ENCODE results near the gene SHLD1. TPM values are rescaled to one million over a fixed set of nuclear protein-coding genes. Genes with fewer than 3 reads are reported as not detected.
"Not testable (repeated sequence)": the region's sequence is repeated elsewhere in the genome, so short reads cannot be mapped to it uniquely, and the experiment has no call there.

SHLD1 gene
- total RNA-seq, 2 experiments from 2014 or later = 6.2 to 6.9 TPM

DNA sequence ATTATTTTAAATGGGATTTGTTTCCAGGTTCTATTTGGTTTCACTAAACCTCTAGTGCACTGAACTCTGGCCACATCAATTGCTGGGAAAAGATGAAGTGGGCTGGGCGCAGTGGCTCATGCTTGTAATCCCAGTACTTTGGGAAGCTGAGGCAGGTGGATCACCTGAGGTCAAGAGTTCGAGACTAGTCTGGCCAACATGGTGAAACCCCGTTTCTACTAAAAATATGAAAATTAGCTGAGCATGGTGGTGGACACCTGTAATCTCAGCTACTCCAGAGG is 25.1 kb upstream of the SHLD1 start:
- not testable (repeated sequence) for DNase-seq, H3K4me3 Mint-ChIP-seq, H3K36me3 Mint-ChIP-seq, H3K4me1 Mint-ChIP-seq, H3K27ac Mint-ChIP-seq, H3K9me3 Mint-ChIP-seq, H3K27me3 Mint-ChIP-seq

DNA sequence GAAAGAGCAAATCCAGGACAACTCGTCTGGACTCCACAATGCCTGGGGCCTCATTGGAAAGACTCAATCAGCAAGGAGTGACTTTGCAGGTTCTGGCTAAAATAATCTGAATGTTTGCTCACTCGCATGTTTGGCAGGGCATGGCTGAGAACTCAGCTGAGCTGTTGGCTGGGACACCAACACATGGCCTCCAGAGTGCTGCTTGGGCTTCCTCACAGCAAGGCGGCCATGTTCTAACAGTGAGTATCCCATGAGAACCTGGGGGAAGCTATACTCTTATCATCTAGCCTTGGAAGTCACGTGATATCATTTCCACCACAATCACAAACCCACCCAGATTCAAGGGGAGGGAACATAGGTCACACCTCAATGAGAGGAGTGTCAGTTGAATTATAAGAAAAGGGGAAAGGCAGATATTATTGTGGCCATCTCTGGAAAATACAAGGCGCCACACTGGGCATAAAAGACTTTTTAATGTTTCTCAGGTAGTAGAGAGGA is 23.1 kb upstream of the SHLD1 start:
- no peaks in the 10 kb centered on the region for H3K27me3 Mint-ChIP-seq
- no peak overlapping the region for H3K27ac Mint-ChIP-seq
- peaks cover 7% of the 10 kb centered on the region for H3K4me1 Mint-ChIP-seq
- H3K36me3 Mint-ChIP-seq = no peaks in the 10 kb centered on the region
- H3K9me3 Mint-ChIP-seq = peaks cover 5% of the 10 kb centered on the region
- H3K4me3 Mint-ChIP-seq = no peak overlapping the region
- no peak for DNase-seq

DNA sequence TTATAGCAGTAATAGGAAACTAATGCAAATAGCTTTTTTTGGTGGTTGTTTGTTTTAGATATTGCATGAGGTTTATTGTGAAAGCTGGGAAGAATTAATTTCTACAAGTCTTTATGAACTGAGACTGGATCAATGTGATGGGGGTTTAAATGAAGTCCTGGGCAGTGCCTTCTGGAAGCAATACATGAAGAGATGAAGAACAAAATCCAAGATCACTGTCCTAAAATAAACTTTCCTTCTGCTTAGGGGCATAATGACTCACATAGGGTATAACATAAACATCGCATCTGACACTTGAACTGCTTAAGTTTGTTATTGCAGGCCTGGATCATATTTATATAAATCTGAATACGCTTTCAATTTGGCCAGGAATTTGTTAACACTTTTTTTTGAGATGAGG is 20.9 kb upstream of the SHLD1 start:
- Mint-ChIP-seq H3K4me3 (no peak overlapping the region), H3K4me1 (no peaks in the 10 kb centered on the region), H3K36me3 (no peaks in the 10 kb centered on the region), H3K27me3 (no peaks in the 10 kb centered on the region), H3K27ac (no peak overlapping the region), H3K9me3 (peaks cover 5% of the 10 kb centered on the region)
- no peak for DNase-seq

DNA sequence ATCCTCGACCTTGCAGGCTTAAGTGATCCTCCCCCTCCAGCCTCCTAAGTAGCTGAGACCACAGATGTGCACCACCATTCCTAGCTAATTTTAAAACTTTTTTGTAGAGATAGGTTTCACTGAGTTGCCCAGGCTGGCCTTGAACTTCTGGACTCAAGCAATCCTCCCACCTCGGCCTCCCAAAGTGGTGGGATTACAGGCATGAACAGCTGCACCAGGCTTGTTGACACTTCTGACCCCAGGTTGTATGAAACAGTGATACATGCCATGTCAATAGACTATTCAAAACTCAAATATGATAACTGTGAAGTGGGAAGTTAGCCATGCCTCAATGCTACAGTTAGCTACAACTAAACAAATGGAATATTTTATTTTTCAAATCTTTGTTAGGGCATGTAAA is 20.1 kb upstream of the SHLD1 start:
- Mint-ChIP-seq H3K9me3 (peaks cover 5% of the 10 kb centered on the region), H3K27ac (no peak overlapping the region), H3K27me3 (no peaks in the 10 kb centered on the region), H3K36me3 (no peaks in the 10 kb centered on the region), H3K4me1 (no peaks in the 10 kb centered on the region), H3K4me3 (no peak overlapping the region)
- DNase-seq = no peak

DNA sequence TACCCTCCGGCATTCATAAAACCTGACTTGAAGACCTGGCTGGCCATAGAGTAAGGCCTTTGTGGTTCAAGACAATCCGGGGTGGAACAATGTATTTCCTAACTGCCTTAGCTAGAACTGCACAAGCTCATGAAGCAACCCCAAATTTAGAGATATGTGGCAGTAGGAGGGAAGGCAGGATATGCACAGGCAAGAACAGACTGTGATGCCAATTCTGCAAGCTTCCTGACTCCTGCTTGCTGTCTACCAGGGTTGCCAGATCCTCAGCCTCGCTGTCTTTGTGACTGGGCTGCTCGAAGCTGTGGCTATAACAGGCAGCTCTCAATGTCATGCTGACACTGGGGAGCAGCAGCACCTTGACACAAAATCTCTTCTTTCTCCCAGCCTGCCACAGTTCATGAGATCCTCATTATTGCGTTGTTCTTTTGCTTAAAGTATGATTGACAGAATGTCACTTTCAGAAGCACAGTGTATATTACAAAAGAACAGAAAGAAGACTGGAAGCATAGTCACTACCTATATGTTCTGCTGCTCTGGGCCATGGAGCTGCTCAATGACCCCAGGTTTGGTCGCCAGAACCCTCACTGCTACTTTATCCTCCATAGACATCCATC is 18.3 kb upstream of the SHLD1 start:
- peaks cover 4% of the 10 kb centered on the region for H3K9me3 Mint-ChIP-seq
- H3K27me3 Mint-ChIP-seq = no peaks in the 10 kb centered on the region
- H3K27ac Mint-ChIP-seq = no peak overlapping the region
- H3K4me3 Mint-ChIP-seq = no peak overlapping the region
- H3K4me1 Mint-ChIP-seq = peaks cover 1% of the 10 kb centered on the region
- no peak for DNase-seq
- no peaks in the 10 kb centered on the region for H3K36me3 Mint-ChIP-seq

DNA sequence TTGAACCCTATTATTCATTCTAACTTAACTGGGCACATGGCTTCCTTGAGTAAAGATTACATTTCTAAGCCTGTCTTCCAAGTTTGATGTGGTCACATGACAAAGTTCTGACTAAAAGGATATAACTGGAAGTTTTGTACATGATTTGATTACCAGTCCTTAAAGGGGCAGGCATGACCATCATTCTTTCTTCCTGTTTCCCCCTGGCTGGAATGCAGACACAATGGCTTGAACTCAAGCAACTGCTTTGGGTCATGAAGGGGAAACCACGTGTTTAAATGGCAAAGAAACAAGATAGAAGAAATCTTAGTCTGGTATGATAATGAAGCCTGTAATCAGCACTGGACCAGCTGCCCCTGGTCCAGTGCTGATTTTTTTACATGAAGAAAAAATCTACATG is 15.6 kb upstream of the SHLD1 start:
- Mint-ChIP-seq H3K9me3 (no peaks in the 10 kb centered on the region), H3K27ac (no peak overlapping the region), H3K4me3 (no peak overlapping the region), H3K27me3 (no peaks in the 10 kb centered on the region), H3K36me3 (no peaks in the 10 kb centered on the region), H3K4me1 (peaks cover 17% of the 10 kb centered on the region)
- no peak for DNase-seq

DNA sequence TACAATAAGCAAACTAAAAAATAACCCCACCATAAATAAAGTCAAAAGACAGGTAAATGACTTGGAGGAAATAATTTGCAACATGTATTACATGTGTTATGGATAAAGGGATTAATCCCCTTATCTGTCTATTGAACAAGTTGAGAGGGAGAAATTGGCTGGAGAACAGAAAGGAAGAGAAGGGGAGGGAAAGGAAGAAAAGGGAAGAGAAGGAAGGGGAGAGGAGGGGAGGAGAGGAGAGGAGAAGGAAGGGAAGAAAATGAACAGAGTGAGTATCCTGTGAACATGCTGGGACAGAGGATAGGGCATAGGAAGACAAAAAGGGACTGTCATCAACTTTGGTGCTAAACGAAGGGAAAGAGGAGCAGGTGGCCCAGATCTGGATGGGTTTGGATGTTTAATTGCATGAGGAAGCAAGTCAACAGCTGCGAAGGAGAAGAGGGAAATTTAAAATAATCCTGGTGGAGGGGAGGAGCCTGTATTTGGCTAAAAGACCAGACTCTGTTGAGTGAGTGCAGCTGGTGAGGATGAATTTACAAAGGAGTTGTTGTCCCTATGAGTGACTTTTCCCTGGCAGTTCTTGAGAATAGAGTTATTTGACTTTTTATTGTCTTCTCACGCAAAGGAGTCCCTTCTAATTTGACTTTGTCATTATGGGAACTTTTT is 14.2 kb upstream of the SHLD1 start:
- Mint-ChIP-seq H3K4me3 (no peak overlapping the region), H3K4me1 (peaks cover 17% of the 10 kb centered on the region), H3K27me3 (no peaks in the 10 kb centered on the region), H3K9me3 (no peaks in the 10 kb centered on the region), H3K27ac (no peak overlapping the region), H3K36me3 (no peaks in the 10 kb centered on the region)
- no peak for DNase-seq

DNA sequence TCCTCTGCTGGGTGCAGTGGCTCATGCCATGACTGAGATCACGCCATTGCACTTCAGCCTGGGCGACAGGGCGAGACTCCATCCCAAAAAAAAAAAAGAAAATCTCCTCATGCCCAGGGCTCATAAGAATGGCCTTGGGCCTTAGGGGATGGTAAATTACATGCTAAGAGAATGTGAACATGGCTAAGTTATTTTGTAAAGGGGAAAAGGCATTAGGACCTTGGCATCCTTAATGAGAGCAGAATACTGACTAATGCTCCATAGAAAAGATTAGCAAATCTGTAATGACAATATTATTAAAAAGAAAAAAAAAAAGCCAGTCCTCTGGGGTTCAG is 12.6 kb upstream of the SHLD1 start:
- DNase-seq = no peak
- H3K4me1 Mint-ChIP-seq = peaks cover 17% of the 10 kb centered on the region
- H3K9me3 Mint-ChIP-seq = no peaks in the 10 kb centered on the region
- H3K27me3 Mint-ChIP-seq = no peaks in the 10 kb centered on the region
- H3K27ac Mint-ChIP-seq = peak overlapping the region; percentile 21
- no peaks in the 10 kb centered on the region for H3K36me3 Mint-ChIP-seq
- peak overlapping the region; percentile 0 for H3K4me3 Mint-ChIP-seq

DNA sequence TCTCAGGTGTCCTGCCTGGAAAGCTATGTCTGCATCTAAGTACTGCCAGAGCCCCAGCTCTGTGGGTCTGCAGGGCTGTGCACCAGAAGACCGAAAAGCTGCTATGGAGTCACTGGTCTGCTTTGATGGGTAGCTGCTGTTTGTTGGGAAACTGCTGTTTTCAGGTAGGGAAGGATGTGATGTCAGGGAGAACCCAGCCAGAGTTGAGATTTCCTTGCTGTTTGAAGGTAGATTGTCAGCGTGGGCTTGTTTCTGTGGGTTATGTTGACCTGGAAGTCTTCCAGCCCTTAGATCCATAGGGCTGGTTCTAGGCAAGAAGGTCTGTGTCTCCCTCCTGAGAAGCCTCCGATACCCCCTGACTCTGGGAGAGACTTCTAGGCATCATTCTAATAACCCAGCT is 12.2 kb upstream of the SHLD1 start:
- Mint-ChIP-seq H3K36me3 (no peaks in the 10 kb centered on the region), H3K27ac (no peak overlapping the region), H3K27me3 (no peaks in the 10 kb centered on the region), H3K4me3 (no peak overlapping the region), H3K9me3 (no peaks in the 10 kb centered on the region), H3K4me1 (peaks cover 17% of the 10 kb centered on the region)
- DNase-seq = no peak

DNA sequence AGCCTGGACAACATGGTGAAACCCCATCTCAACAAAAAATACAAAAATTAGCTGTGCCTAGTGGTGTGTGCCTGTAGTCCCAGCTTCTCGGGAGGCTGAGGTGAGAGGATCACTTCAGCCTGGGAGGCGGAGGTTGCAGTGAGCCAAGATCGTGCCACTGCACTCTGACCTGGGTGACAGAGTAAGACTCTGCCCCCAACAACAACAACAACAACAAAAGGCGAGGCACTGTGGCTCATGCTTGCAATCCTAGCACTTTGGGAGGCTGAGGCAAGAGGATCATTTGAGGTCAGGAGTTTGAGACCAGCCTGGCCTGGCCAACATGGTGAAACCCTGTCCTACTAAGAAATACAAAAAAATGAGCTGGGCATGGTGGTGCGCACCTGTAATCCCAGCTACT is 9.6 kb upstream of the SHLD1 start:
- H3K4me1 Mint-ChIP-seq = peaks cover 17% of the 10 kb centered on the region
- DNase-seq, H3K4me3 Mint-ChIP-seq, H3K36me3 Mint-ChIP-seq, H3K27me3 Mint-ChIP-seq, H3K27ac Mint-ChIP-seq, H3K9me3 Mint-ChIP-seq: not testable (repeated sequence)

DNA sequence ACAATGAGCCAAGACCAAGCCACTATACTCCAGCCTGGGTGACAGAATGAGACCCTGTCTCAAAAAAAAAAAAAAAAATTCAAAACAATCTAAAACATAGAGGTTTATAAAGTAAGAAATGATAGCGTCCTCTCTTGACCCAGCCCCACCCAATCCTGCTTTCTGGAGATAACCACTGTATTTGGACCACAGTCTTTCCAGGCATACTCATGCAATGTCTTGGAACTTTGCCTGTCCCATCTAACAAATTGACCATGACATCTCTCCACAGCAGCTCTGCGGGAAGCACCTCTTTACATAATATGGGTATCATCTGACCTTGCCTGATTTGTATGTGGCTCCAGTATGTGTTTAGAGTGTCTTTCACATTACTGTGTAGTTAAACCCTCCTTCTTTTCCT is 9.1 kb upstream of the SHLD1 start:
- DNase-seq = no peak
- no peaks in the 10 kb centered on the region for H3K9me3 Mint-ChIP-seq
- no peak overlapping the region for H3K4me3 Mint-ChIP-seq
- H3K4me1 Mint-ChIP-seq = peaks cover 17% of the 10 kb centered on the region
- no peaks in the 10 kb centered on the region for H3K36me3 Mint-ChIP-seq
- no peaks in the 10 kb centered on the region for H3K27me3 Mint-ChIP-seq
- no peak overlapping the region for H3K27ac Mint-ChIP-seq

DNA sequence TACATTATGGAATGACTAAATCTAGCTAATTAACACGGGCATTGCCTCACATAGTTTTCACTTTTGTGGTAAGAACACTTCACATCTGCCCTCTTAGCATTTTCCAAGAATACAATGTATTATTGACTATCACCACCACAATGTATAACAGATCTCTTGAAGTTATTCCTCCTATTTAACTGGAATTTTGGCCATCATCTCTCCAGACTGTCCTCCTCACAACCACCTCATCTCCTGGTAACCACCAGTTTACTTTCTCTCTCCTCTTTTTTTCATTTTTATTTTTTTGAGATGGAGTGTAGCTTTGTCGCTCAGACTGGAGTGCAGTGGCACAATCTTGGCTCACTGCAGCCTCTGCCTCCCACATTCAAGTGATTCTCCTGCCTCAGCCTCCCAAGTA is 8.2 kb upstream of the SHLD1 start:
- Mint-ChIP-seq H3K4me1 (peaks cover 14% of the 10 kb centered on the region), H3K27ac (no peak overlapping the region)
- no peak for DNase-seq

DNA sequence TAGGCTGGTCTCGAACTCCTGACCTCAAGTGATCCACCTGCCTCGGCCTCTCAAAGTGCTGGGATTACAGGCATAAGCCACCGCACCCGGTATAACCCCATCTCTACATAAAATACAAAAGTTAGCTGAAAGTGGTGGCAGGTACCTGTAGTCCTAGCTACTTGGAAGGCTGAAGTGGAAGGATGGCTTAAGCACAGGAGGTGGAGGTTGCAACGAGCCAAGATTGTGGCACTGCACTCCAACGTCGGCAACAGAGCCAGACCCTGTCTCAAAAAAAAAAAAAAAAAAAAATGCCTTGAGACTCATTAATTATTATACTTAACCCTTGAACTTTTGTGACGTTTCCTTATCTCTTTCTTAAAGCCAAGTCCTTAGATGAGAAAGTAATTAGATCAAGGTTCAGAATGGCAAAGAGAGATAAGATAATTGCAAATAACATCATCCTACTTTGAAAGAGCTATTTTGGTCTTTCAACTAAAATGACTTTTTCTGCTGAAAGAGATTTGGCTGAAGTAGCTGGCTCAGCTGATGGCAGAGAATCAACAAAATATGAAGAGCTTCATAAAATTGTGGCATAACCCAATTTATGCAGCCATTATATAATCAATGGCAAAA is 4.7 kb upstream of the SHLD1 start:
- Mint-ChIP-seq H3K27me3 (no peaks in the 10 kb centered on the region), H3K36me3 (peaks cover 3% of the 10 kb centered on the region), H3K27ac (no peak overlapping the region), H3K4me3 (no peak overlapping the region), H3K9me3 (peaks cover 2% of the 10 kb centered on the region), H3K4me1 (peaks cover 2% of the 10 kb centered on the region)
- DNase-seq = no peak

More for the DNA sequence above, 8.2 kb upstream of the SHLD1 start:
- no peaks in the 10 kb centered on the region for H3K9me3 Mint-ChIP-seq
- H3K4me3 Mint-ChIP-seq = no peak overlapping the region
- H3K27me3 Mint-ChIP-seq = no peaks in the 10 kb centered on the region
- H3K36me3 Mint-ChIP-seq = no peaks in the 10 kb centered on the region

DNA sequence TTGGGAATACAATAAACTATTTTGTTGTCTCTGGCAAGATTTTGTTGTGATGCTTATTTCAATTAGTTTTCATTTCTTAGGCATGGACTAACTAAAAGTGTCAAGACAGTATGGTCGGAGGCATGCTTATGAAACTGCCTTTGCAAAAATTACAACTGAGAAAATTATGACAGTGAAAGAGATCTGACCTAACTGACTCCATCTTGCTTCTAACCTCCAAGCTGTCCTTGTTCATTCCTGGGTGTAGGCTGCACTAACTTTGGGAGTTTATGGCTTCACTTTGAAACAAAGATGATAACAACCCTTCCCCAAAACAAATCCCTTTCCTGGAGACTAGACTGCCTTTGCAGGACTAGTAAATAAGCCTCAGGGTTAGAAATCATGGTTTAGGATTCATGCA is 4.1 kb upstream of the SHLD1 start:
- Mint-ChIP-seq H3K27me3 (no peaks in the 10 kb centered on the region), H3K9me3 (peaks cover 2% of the 10 kb centered on the region), H3K27ac (no peak overlapping the region), H3K4me1 (peaks cover 3% of the 10 kb centered on the region), H3K36me3 (peaks cover 3% of the 10 kb centered on the region), H3K4me3 (no peak overlapping the region)
- no peak for DNase-seq

DNA sequence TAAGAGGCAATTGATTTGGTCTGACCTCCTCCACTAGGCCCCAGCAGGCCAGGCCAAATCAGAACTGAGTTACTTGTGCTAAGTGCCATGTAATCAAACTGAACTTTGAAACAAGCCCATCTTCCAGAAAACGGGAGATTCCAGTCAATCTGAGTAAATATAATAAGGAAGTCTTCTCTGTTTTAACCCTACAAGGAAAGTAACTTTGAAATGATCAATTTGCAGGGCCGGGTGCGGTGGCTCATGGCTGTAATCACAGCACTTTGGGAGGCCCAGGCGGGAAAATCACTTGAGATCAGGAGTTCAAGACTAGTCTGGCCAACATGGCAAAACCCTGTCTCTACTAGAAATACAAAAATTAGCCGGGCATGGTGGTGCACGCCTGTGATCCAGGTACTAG is 2.0 kb upstream of the SHLD1 start:
- Mint-ChIP-seq H3K27ac (no peak overlapping the region), H3K27me3 (no peaks in the 10 kb centered on the region), H3K4me3 (no peak overlapping the region), H3K4me1 (peaks cover 12% of the 10 kb centered on the region), H3K9me3 (peaks cover 2% of the 10 kb centered on the region), H3K36me3 (peaks cover 8% of the 10 kb centered on the region)
- no peak for DNase-seq

DNA sequence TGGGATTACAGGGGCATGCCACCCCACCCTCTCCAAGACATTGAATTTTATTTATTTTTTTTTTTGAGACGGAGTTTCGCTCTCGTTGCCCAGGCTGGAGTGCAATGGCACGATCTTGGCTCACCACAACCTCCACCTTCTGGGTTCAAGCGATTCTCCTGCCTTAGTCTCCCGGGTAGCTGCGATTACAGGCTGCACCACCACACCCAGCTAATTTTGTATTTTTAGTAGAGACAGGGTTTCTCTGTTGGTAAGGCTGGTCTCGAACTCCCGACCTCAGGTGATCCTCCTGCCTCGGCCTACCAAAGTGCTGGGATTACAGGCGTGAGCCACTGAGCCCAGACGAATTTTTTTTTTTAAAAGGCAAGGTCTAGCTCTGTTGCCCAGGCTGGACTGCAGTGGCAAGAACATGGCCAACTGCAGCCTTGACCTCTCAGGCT is 669 bp upstream of the SHLD1 start:
- H3K9me3 Mint-ChIP-seq, H3K36me3 Mint-ChIP-seq, H3K4me3 Mint-ChIP-seq, DNase-seq, H3K27me3 Mint-ChIP-seq: not testable (repeated sequence)
- Mint-ChIP-seq H3K4me1 (peaks cover 12% of the 10 kb centered on the region), H3K27ac (peak overlapping the region; percentile 95)

Data from activated naive CD8-positive, alpha-beta T cell treated with anti-CD3 and anti-CD28 coated beads for 36 hours (primary cell).